ENCODE data around the gene SF3B6. TPM values are rescaled to one million over a fixed set of nuclear protein-coding genes. Genes with fewer than 3 reads are reported as not detected.

SF3B6 gene
- polyA plus RNA-seq, 1 experiment, result 272 TPM

DNA sequence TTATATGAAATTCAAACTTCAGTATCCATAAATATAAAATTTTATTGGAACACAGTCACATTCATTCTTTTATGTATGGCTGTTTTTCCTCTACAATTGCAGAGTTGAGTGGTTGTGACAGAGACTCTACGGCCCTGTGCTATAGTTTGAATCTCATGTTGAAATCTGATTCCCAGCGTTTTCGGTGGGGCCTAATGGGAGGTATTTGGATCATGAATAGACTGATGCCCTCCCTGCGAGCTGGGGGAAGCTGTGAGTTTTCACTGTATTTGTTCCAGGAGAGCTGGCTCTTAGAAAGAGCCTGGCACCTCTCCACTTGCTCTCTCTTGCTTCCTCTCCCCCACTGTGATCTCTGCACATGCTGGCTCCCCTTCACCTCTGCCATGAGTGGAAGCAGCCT lies 45.3 kb upstream of the SF3B6 start:
- DNase-seq (ENCODE audit: low read depth, low spot score), result no peak

GRCh38 chr2:24121066-24121465 lies 44.9 kb upstream of the SF3B6 start:
- ChIA-PET CTCF (interaction anchor here (0.6 kb wide), 1 partner anchor 38 kb away, joined by 3 read pairs; no protein-coding TSS in a partner anchor), POLR2A (interaction anchor here (1.0 kb wide), 1 partner anchor 37 kb away, joined by 3 read pairs; no protein-coding TSS in a partner anchor)
- no peak overlapping the region for H3K4me3 ChIP-seq (ENCODE audit: low read depth, low read length)
- no peak for DNase-seq (ENCODE audit: low read depth, low spot score)
- no peak overlapping the region for H3K27ac ChIP-seq (ENCODE audit: low read depth, low read length)
- TF ChIP-seq, protein P1, sequence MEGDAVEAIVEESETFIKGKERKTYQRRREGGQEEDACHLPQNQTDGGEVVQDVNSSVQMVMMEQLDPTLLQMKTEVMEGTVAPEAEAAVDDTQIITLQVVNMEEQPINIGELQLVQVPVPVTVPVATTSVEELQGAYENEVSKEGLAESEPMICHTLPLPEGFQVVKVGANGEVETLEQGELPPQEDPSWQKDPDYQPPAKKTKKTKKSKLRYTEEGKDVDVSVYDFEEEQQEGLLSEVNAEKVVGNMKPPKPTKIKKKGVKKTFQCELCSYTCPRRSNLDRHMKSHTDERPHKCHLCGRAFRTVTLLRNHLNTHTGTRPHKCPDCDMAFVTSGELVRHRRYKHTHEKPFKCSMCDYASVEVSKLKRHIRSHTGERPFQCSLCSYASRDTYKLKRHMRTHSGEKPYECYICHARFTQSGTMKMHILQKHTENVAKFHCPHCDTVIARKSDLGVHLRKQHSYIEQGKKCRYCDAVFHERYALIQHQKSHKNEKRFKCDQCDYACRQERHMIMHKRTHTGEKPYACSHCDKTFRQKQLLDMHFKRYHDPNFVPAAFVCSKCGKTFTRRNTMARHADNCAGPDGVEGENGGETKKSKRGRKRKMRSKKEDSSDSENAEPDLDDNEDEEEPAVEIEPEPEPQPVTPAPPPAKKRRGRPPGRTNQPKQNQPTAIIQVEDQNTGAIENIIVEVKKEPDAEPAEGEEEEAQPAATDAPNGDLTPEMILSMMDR (IDR thresholded peaks at IDR 0.05; ENCODE audit: low read depth, low read length), result no peak
- no peaks in the 10 kb centered on the region for H3K9me3 ChIP-seq (ENCODE audit: control insufficient read depth, insufficient read depth, low read length)
- H3K27me3 ChIP-seq (ENCODE audit: control insufficient read depth, insufficient read depth, low read length), result no peaks in the 10 kb centered on the region

More for the DNA sequence above, 45.3 kb upstream of the SF3B6 start:
- Histone ChIP-seq H3K9me3 (ENCODE audit: control insufficient read depth, insufficient read depth, low read length) (no peaks in the 10 kb centered on the region), H3K27me3 (ENCODE audit: control insufficient read depth, insufficient read depth, low read length) (no peaks in the 10 kb centered on the region), H3K27ac (ENCODE audit: low read depth, low read length) (no peak overlapping the region), H3K4me3 (ENCODE audit: low read depth, low read length) (no peak overlapping the region)
- ChIA-PET POLR2A (interaction anchor here (1.0 kb wide), 1 partner anchor 37 kb away, joined by 3 read pairs; no protein-coding TSS in a partner anchor), CTCF (interaction anchor here (0.8 kb wide), 1 partner anchor 36 kb away, joined by 3 read pairs; no protein-coding TSS in a partner anchor)
- TF ChIP-seq, protein P1 (IDR thresholded peaks at IDR 0.05; ENCODE audit: low read depth, low read length), result no peak

DNA sequence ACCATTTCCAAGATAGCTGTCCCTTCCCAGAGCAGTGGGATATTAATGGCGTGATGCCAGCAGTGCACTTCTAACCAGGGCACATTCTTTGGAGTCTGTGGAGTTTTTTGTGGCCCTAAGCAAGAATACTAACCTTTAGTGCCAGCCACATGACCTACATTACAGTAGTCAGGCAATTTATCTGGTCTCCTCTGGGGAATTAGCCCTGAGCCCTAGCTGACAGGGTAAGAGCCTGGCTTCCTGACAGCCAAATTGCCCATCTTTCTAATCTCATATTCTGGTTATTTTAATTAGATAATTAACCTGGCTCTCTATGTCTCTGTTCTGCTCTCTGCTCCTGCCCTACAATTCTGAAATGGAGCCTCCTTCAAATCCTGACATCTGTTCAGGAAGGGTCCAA lies 41.8 kb upstream of the SF3B6 start:
- ChIA-PET CTCF (no interaction called here), POLR2A (no interaction called here)
- TF ChIP-seq, protein P1 (IDR thresholded peaks at IDR 0.05; ENCODE audit: low read depth, low read length), result no peak
- Histone ChIP-seq H3K4me3 (ENCODE audit: low read depth, low read length) (no peak overlapping the region), H3K9me3 (ENCODE audit: control insufficient read depth, insufficient read depth, low read length) (peaks cover 3% of the 10 kb centered on the region; the same call in 1 of the 2 replicates), H3K27ac (ENCODE audit: low read depth, low read length) (no peak overlapping the region), H3K27me3 (ENCODE audit: control insufficient read depth, insufficient read depth, low read length) (no peaks in the 10 kb centered on the region)
- DNase-seq (ENCODE audit: low read depth, low spot score), result no peak

- POLR2A ChIA-PET, result no interaction called here
- no peak for DNase-seq (ENCODE audit: low read depth, low spot score)
- TF ChIP-seq, protein P1 (IDR thresholded peaks at IDR 0.05; ENCODE audit: low read depth, low read length), result no peak
- CTCF ChIA-PET, result no interaction called here
- Histone ChIP-seq H3K27ac (ENCODE audit: low read depth, low read length) (no peak overlapping the region), H3K4me3 (ENCODE audit: low read depth, low read length) (no peak overlapping the region), H3K9me3 (ENCODE audit: control insufficient read depth, insufficient read depth, low read length) (peaks cover 3% of the 10 kb centered on the region; the same call in 1 of the 2 replicates), H3K27me3 (ENCODE audit: control insufficient read depth, insufficient read depth, low read length) (no peaks in the 10 kb centered on the region)
Observed at GRCh38 chr2:24115057-24115456, 38.9 kb upstream of the SF3B6 start.

- Histone ChIP-seq H3K27ac (ENCODE audit: low read depth, low read length) (no peak overlapping the region), H3K4me3 (ENCODE audit: low read depth, low read length) (no peak overlapping the region), H3K27me3 (ENCODE audit: control insufficient read depth, insufficient read depth, low read length) (no peaks in the 10 kb centered on the region), H3K9me3 (ENCODE audit: control insufficient read depth, insufficient read depth, low read length) (peaks cover 3% of the 10 kb centered on the region; the same call in 1 of the 2 replicates)
- DNase-seq (ENCODE audit: low read depth, low spot score), result no peak
- TF ChIP-seq, protein P1 (IDR thresholded peaks at IDR 0.05; ENCODE audit: low read depth, low read length), result no peak
- ChIA-PET POLR2A (no interaction called here), CTCF (interaction anchor here (2.7 kb wide), 1 partner anchor 27 kb away, joined by 10 read pairs; the partner anchor contains the start of gene TP53I3)
Observed at GRCh38 chr2:24111407-24111901, 35.3 kb upstream of the SF3B6 start.
